Muscle layer of colon (tissue), 2 donors: ENCODE results near the gene FNDC1.

Experiments used
- H3K27ac ChIP-seq: one replicate; pipeline ENCODE4 v1.7.0; 2013; ENCODE audit warnings: low read depth, mild to moderate bottlenecking, low read length, moderate library complexity
- H3K27me3 ChIP-seq, 2 donors: one replicate each; pipeline ENCODE4 v1.7.0; 2013; ENCODE audit warnings: low read length in 2 of 2, mild to moderate bottlenecking in 2 of 2; ENCODE audit not compliant: insufficient read depth in 2 of 2, control insufficient read depth in 1 of 2
- H3K36me3 ChIP-seq: one replicate; pipeline ENCODE4 v1.7.0; 2013; ENCODE audit warnings: mild to moderate bottlenecking, low read length; ENCODE audit not compliant: insufficient read depth
- H3K4me1 ChIP-seq: one replicate; pipeline ENCODE4 v1.7.0; 2013; ENCODE audit warnings: mild to moderate bottlenecking, low read length; ENCODE audit not compliant: insufficient read depth
- H3K4me3 ChIP-seq, 2 donors: one replicate each; pipeline ENCODE4 v1.7.0; 2013; ENCODE audit warnings: low read length in 2 of 2, low read depth in 1 of 2, mild to moderate bottlenecking in 1 of 2, moderate library complexity in 1 of 2
- H3K9ac ChIP-seq: one replicate; pipeline ENCODE4 v1.7.0; 2013; ENCODE audit warnings: low read length
- H3K9me3 ChIP-seq: one replicate; pipeline ENCODE4 v1.7.0; 2013; ENCODE audit warnings: mild to moderate bottlenecking, low read length
- donor health status: abdominal sarcoma.
- donor health status: Adenocarcinoma of cecum.

The FNDC1 gene

GRCh38 chr6:159181914-159182313 lies 12.7 kb downstream of the FNDC1 start:
- Histone ChIP-seq H3K9me3 (no peaks in the 10 kb centered on the region), H3K4me1 (no peaks in the 10 kb centered on the region), H3K4me3 (no peak overlapping the region), H3K36me3 (no peaks in the 10 kb centered on the region), H3K27me3 (no peaks in the 10 kb centered on the region), H3K27ac (no peak overlapping the region), H3K9ac (no peak overlapping the region)

DNA sequence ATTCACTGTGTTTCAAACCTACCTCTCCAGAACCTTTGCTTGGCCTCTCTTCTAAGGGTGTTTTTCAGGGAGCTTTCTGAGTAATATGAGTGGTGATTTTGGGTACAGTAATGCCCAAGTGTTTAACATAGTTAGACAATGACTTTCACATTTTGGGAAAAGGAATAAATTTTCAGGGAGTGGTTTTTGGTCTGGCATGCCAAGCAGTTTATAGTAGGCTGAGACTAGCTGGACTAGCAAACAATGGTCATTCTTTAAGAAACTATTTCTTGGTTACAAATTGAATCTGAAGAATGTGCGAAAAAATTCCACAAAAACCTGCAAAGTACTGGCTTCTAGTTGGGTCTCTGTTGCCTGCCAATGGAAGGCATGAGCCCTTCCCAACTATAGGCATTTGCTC lies 15.4 kb downstream of the FNDC1 start:
- no peaks in the 10 kb centered on the region for H3K27me3 ChIP-seq
- no peak overlapping the region for H3K9ac ChIP-seq
- no peaks in the 10 kb centered on the region for H3K9me3 ChIP-seq
- no peaks in the 10 kb centered on the region for H3K36me3 ChIP-seq
- no peak overlapping the region for H3K27ac ChIP-seq
- H3K4me1 ChIP-seq: no peaks in the 10 kb centered on the region
- no peak overlapping the region for H3K4me3 ChIP-seq

GRCh38 chr6:159190460-159190859 lies 21.3 kb downstream of the FNDC1 start:
- Histone ChIP-seq H3K27ac (no peak overlapping the region), H3K4me1 (no peaks in the 10 kb centered on the region), H3K36me3 (no peaks in the 10 kb centered on the region), H3K9ac (no peak overlapping the region), H3K4me3 (no peak overlapping the region), H3K27me3 (no peaks in the 10 kb centered on the region), H3K9me3 (no peaks in the 10 kb centered on the region)

GRCh38 chr6:159193923-159194322 lies 24.7 kb downstream of the FNDC1 start:
- no peaks in the 10 kb centered on the region for H3K4me1 ChIP-seq
- H3K36me3 ChIP-seq: no peaks in the 10 kb centered on the region
- no peak overlapping the region for H3K4me3 ChIP-seq
- H3K27me3 ChIP-seq: no peaks in the 10 kb centered on the region
- H3K9me3 ChIP-seq: no peaks in the 10 kb centered on the region
- H3K9ac ChIP-seq: no peak overlapping the region
- H3K27ac ChIP-seq: no peak overlapping the region

DNA sequence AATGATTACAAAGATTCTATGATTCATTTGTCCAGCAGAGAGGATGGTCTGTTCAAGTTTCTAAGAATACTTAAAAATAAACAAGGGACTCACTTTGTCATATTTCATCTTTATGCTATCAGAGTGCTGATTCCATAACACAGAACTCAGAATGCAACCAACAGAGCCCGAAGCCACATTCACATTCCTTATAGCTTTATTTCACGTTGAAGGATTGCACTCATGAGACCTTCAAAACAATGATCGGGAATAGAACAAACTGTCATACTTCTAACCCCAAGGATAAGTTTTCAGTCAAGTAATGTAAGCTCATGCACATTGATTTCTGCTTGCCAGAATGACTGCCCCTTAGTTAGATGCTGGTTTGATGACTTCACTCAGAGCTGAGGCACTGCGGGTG lies 25.2 kb downstream of the FNDC1 start:
- no peak overlapping the region for H3K9ac ChIP-seq
- no peak overlapping the region for H3K27ac ChIP-seq
- no peaks in the 10 kb centered on the region for H3K9me3 ChIP-seq
- no peaks in the 10 kb centered on the region for H3K27me3 ChIP-seq
- no peaks in the 10 kb centered on the region for H3K4me1 ChIP-seq
- H3K4me3 ChIP-seq: no peak overlapping the region
- H3K36me3 ChIP-seq: no peaks in the 10 kb centered on the region

DNA sequence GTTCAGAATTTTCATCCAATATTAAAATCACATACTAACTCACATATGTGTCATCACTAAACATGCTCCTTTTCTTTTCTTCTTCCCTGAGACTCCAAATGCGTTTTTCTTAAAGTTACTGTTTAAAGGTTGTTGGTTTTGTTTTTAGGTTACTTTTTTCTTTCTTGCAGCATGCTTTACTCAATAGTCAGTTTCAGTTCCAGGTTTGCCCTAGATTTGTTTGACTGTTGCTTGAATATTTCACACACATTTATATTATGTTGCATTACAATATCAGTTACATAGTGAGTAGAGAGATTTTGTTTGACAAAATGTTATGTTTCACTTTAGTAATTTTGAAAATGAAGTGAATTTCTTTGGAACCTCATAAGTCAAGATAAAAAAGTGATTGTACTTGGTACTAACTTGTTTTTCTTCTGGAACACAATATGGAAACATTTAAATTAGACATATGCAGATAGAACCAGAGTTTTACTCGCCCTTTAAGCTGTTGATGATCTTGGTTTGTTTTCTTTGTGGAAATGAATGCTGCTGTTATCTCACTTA lies 27.3 kb downstream of the FNDC1 start:
- Histone ChIP-seq H3K36me3 (no peaks in the 10 kb centered on the region), H3K4me3 (no peak overlapping the region), H3K9me3 (no peaks in the 10 kb centered on the region), H3K4me1 (no peaks in the 10 kb centered on the region), H3K27ac (no peak overlapping the region), H3K9ac (no peak overlapping the region), H3K27me3 (no peaks in the 10 kb centered on the region)

DNA sequence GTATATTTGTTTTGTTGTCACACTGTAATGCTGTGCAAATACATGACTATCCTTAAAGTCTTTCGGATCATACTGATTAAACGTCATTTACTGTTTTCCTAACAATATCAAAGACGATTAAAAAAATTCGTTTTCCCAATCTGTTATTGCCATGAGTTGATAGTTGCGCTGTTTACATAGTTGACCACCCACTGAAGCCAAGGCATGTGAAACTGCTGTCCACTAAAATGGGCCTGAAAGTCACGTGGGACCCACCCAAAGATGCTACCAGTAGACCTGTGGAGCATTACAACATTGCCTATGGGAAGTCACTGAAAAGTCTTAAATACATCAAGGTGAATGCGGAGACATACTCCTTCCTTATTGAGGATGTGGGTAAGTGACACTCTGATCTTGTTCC lies 28.1 kb downstream of the FNDC1 start:
- no peaks in the 10 kb centered on the region for H3K4me1 ChIP-seq
- H3K9ac ChIP-seq: no peak overlapping the region
- H3K4me3 ChIP-seq: no peak overlapping the region
- H3K36me3 ChIP-seq: no peaks in the 10 kb centered on the region
- H3K27ac ChIP-seq: no peak overlapping the region
- no peaks in the 10 kb centered on the region for H3K9me3 ChIP-seq
- H3K27me3 ChIP-seq: no peaks in the 10 kb centered on the region

- Histone ChIP-seq H3K9ac (no peak overlapping the region), H3K4me3 (no peak overlapping the region), H3K36me3 (no peaks in the 10 kb centered on the region), H3K9me3 (no peaks in the 10 kb centered on the region), H3K27me3 (no peaks in the 10 kb centered on the region), H3K4me1 (no peaks in the 10 kb centered on the region), H3K27ac (no peak overlapping the region)
Measured at GRCh38 chr6:159201336-159201735, 32.1 kb downstream of the FNDC1 start.

GRCh38 chr6:159203304-159204005 lies 34.3 kb downstream of the FNDC1 start:
- Histone ChIP-seq H3K4me3 (no peak overlapping the region), H3K4me1 (no peaks in the 10 kb centered on the region), H3K27ac (no peak overlapping the region), H3K27me3 (no peaks in the 10 kb centered on the region), H3K9ac (no peak overlapping the region), H3K36me3 (no peaks in the 10 kb centered on the region), H3K9me3 (no peaks in the 10 kb centered on the region)

GRCh38 chr6:159204605-159205004 lies 35.4 kb downstream of the FNDC1 start:
- H3K9ac ChIP-seq: no peak overlapping the region
- H3K9me3 ChIP-seq: no peaks in the 10 kb centered on the region
- H3K4me1 ChIP-seq: no peaks in the 10 kb centered on the region
- no peaks in the 10 kb centered on the region for H3K27me3 ChIP-seq
- no peak overlapping the region for H3K27ac ChIP-seq
- H3K36me3 ChIP-seq: no peaks in the 10 kb centered on the region
- no peak overlapping the region for H3K4me3 ChIP-seq

DNA sequence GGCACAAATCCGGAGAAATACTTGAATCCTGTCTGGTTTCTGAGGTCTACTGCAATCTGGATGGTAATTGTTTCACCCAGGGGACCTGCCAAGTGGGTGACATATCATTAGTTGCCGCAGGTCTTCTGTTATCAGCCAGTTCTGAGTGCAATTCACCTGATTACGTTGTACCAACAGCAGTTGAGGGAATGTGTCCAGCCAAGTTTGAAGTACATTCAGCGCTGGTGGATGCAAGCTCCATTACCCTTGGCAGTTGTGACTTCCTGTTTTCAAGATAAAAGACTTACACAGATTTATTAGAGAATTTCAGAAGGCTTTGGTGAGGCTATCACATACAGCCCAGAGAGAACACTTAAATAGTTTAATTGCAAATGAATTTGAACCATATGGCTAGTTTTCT lies 42.8 kb downstream of the FNDC1 start:
- no peaks in the 10 kb centered on the region for H3K4me1 ChIP-seq
- H3K27me3 ChIP-seq: no peaks in the 10 kb centered on the region
- no peak overlapping the region for H3K27ac ChIP-seq
- no peaks in the 10 kb centered on the region for H3K36me3 ChIP-seq
- no peak overlapping the region for H3K4me3 ChIP-seq
- no peak overlapping the region for H3K9ac ChIP-seq
- H3K9me3 ChIP-seq: no peaks in the 10 kb centered on the region
